HG02588 (cell line): Measurements from ENCODE around the gene UQCRQ.

Experiments used
- ATAC-seq: cut with Tn5 transposase; IDR thresholded peaks from one replicate; pipeline ENCODE4 v1.9.1; 2021; ENCODE audit warnings: mild to moderate bottlenecking, moderate library complexity; ENCODE audit not compliant: unreplicated experiment

Gene UQCRQ

GRCh38 chr5:132866342-132867045, at the start of gene UQCRQ, which contains the start of gene GDF9:
Gene UQCRQ, plus strand, starts transcription at chr5:132866642. Its CDS starts 240 bp downstream, at chr5:132866882.
Gene GDF9, minus strand, starts transcription at chr5:132866469. Its CDS starts 1,936 bp downstream, at chr5:132864533.
- ATAC-seq: peak; percentile 98

GRCh38 chr5:132817011-132817410, 49.4 kb upstream of the UQCRQ start:
- no peak for ATAC-seq

GRCh38 chr5:132819468-132819867, 47.0 kb upstream of the UQCRQ start:
- ATAC-seq: no peak

DNA sequence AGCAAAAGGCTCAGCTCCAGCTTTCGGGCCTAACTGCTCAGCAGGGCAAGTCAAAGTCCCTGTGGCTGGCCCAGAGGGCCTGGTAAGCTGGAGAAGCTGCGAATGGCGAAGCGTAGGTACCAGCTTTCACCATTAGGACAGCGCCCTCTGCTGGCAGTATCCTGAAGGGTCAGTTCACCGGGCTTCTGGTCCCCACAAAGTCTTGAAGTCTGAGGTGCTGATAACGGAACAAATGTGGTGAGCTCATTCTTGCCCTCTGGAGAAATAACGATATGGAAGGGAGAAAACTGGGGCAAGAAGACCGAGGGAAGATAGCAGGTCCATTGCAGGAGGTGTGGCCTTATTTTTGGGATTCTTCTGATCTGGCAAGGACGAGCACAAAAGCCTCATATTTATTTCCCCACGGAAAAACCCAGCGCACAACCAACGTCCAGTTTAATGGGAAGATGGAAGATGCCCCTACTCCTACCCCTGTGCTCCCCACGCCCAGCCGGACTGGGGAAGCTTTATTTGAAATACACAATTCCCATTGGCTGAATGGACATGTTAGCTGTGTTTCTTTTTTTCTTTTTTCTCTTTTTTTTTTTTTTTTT, 46.2 kb upstream of the UQCRQ start:
- ATAC-seq: peak; percentile 73

- ATAC-seq: no peak
Measured at GRCh38 chr5:132821350-132821749, 45.1 kb upstream of the UQCRQ start.

- ATAC-seq: no peak
Measured at GRCh38 chr5:132821791-132822190, 44.7 kb upstream of the UQCRQ start.

GRCh38 chr5:132822650-132823480, 43.6 kb upstream of the UQCRQ start:
- no peak for ATAC-seq

GRCh38 chr5:132823481-132824050, 42.9 kb upstream of the UQCRQ start:
- no peak for ATAC-seq

DNA sequence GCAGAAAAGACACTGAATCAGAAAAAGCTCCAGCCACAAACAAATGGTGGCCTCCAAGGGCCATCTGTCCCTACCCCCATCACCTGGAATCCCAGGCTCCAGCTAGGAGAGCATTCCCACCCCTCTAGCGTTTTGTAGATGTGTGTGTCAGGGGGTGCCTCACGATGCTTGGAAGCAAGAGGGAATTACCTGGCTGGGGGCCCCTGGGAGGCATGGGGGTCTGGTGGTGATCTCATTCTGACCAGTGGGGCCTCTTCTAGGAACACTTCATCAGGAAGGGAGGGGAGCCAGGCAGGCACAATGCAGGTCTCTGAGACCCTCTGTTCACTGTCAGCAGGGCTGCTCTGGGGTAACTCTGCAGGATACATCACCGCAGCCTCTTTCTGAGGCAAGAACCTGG, 42.0 kb upstream of the UQCRQ start:
- ATAC-seq: no peak

GRCh38 chr5:132825033-132825833, 41.2 kb upstream of the UQCRQ start:
- ATAC-seq: no peak

DNA sequence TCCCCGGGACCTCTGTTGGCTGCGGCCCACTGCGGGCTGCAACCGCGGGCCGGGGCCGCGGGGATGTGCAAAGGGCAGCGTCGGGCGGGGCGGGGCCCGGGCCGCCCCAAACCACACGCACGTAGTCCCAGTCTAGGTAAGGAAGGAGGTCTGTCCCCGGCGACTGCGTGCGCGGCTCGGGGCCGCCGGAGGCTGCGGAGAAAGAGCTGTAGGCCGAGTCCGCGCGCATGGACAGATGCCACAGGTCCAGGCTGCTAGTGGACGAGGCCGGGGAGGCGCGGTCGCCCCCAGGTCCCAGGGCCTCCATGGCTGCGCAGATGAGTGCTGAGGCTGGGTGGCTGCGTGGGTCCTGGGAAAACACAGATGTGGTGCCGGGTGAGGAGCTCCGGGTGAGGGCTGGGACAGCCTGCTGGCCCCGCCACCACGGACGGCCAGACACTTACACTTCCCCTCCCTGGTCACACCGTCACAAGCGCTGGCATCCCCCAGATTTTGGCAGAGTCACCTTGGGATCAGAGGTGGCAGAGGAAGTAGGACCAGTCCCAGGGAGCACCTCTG, 40.5 kb upstream of the UQCRQ start:
- ATAC-seq: no peak

- no peak for ATAC-seq
Measured at GRCh38 chr5:132826424-132827082, 39.9 kb upstream of the UQCRQ start.

- ATAC-seq: no peak
Measured at GRCh38 chr5:132827943-132828673, 38.3 kb upstream of the UQCRQ start.

GRCh38 chr5:132828846-132829494, 37.5 kb upstream of the UQCRQ start:
- no peak for ATAC-seq

DNA sequence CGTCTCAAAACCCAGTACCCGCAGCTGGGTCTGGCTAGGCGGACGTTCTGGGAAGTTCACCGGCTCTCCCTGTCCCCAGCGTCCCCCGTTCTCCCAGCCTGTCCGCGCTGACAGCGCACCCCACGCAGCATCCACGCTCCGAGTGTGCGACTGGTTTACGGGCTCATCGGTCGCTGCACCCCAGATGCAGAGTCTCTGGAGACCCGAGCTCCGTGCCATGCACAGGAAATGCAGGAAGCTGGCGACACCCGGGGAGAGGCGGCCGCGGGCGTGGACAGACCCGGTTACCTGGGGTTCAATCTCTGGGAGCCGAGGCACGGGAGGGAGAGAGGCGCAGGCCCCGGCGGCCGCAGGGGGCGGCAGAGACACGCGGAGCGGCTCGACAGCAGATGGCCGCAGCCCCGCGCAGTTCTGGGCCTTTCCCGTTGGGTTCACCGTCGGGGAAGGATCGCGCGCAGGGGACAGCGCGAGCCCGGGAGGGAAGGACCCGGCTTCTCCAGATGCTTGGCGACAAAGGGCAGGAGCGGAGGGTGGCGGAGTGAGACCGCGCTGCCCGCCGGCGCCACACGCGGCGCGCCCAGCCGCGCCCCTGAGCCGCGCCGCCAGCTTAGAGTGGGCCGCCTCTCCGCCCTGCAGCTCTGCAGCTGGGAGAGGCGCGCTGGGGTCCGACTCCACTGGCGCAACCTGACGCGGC, 36.6 kb upstream of the UQCRQ start:
- ATAC-seq: peak; percentile 73

DNA sequence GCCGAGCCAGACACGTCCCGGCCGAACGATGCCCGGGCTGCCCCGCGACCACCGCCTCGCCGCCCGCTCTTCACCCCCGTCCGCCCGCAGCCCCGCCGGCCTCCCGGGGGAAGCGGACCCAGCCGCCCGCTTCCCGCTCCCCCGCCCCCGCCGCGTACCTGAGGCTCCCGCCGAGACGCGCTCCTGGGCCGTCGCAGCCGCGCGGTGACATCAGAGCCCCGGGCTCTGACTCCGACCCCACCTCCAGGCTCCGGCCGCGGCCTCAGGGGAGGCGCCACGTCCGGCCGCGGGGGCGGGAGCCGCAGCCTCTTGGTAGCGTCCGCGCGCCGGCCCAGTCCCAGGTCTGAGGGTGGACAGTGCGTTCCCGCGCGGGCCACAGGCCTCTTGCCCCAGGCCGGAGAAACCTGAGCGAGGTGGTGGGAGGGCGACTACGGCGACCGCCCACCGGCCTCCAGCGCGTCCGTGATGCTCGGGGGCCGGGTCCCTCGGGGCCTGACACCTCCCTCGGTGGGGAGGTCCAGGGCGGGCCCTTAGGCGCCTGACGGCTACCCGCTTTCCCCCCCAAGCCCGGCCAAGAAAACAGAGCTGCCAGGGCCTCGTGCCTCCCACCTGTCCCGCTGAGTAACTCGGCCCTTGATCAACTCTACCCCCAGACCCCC, 35.9 kb upstream of the UQCRQ start, which contains the start of gene SHROOM1:
TSS of gene SHROOM1 (minus strand) at position 212 of the 659 bp plus-strand sequence. CDS start 4,507 bp downstream, outside the sequence.
- peak; percentile 74 for ATAC-seq
